Testis (tissue), 2 donors: Measurements from ENCODE around the gene ARL15.

ENCODE experiments used
- CTCF ChIP-seq, 3 experiments: fragments of 450-650 bp in 2 of 3; fragments of 200-600 bp in 1 of 3; sonication (generic) in 1 of 3; IDR thresholded peaks; one replicate each; pipeline ENCODE4 v1.5.1; 2016 to 2019; ENCODE audit warnings: antibody characterized with exemption in 3 of 3, mild to moderate bottlenecking in 2 of 3, moderate library complexity in 1 of 3
- POLR2A ChIP-seq: fragments of 450-650 bp; IDR thresholded peaks from one replicate; pipeline ENCODE4 v1.6.1; 2017; ENCODE audit warnings: antibody characterized with exemption, mild to moderate bottlenecking, moderate library complexity

- no peak for TF ChIP-seq POLR2A
- no peak for TF ChIP-seq CTCF (IDR thresholded peaks at IDR 0.05)
These were observed 338.8 kb downstream of the ARL15 start for GRCh38 chr5:53971551-53971950.
